Measurements from ENCODE around the gene ATP11A. TPM values are rescaled to one million over a fixed set of nuclear protein-coding genes. Genes with fewer than 3 reads are reported as not detected.

The ATP11A gene
- total and polyA plus RNA-seq, 9 of the 15 experiments (the other 6 are each of a cell fraction or from before 2014, with no cell fraction given): 0.38 to 34.2 (median 4.2) TPM

- WGBS (ENCODE audit: insufficient coverage, low coverage, missing lambda C conversion rate): 94% methylated on average over 14 of the region's 21 CpGs
- ChIA-PET CTCF (ENCODE audit: low intra/inter-chr PET ratio) (no interaction called here), POLR2A (no interaction called here)
- no peaks in the 10 kb centered on the region for H3K36me3 ChIP-seq (ENCODE audit: control insufficient read depth, insufficient read depth, low read length)
- DNase-seq (ENCODE audit: extremely low read depth in 1 of 4, low spot score in 3 of 4) (no peak), ATAC-seq (no peak), FAIRE-seq (no peak)
- peaks cover 18 to 39% of the 10 kb centered on the region in 2 experiments; a peak in 4 of 5 replicates for H3K4me1 ChIP-seq (replicated peaks in 1 of 2; ENCODE audit: control insufficient read depth in 2 of 2, insufficient read depth in 2 of 2, low read length in 2 of 2)
- H3K9me1 ChIP-seq (ENCODE audit: control insufficient read depth, insufficient read depth, low read length): no peaks in the 10 kb centered on the region
- H3K4me2 ChIP-seq (ENCODE audit: insufficient read depth, low read length): no peak overlapping the region
- no peaks in the 10 kb centered on the region for H3K9me3 ChIP-seq (replicated peaks; ENCODE audit: control insufficient read depth, insufficient read depth, low read depth, low read length)
- peaks cover 46% of the 10 kb centered on the region for H3K79me2 ChIP-seq (ENCODE audit: control insufficient read depth, insufficient read depth, low read length)
- no peak overlapping the region for H3K4me3 ChIP-seq
- in situ Hi-C loops (cut with MboI) (no loop called here), intact Hi-C loops (cut with micrococcal nuclease) (no loop called here)
- TF ChIP-seq ATF7 (IDR thresholded peaks at IDR 0.05) (no peak), TCF3 (CRISPR knock-in tag; IDR thresholded peaks at IDR 0.05) (no peak), ZNF407 (IDR thresholded peaks at IDR 0.05; ENCODE audit: low read depth) (no peak), GATAD2B (IDR thresholded peaks at IDR 0.05; ENCODE audit: borderline replicate concordance) (no peak), ZNF124 (CRISPR knock-in tag; IDR thresholded peaks at IDR 0.05) (no peak)
- no peaks in the 10 kb centered on the region for H3K27me3 ChIP-seq (ENCODE audit: control insufficient read depth in 2 of 2, insufficient read depth in 2 of 2, low read length in 2 of 2)
- peaks cover 30% of the 10 kb centered on the region for H4K20me1 ChIP-seq (replicated peaks; ENCODE audit: control insufficient read depth, insufficient read depth, low read length)
- no TSS peak for BruUV-seq (replicated peaks)
- H2AFZ ChIP-seq (ENCODE audit: low read depth, low read length): no peak overlapping the region
- H3K9ac ChIP-seq (ENCODE audit: insufficient read depth in 1 of 2, low read depth in 2 of 2, low read length in 2 of 2): no peak overlapping the region
- H3K27ac ChIP-seq (ENCODE audit: extremely low read depth, low read depth, low read length): no peak overlapping the region
Observed at GRCh38 chr13:112730157-112730671, 40.4 kb downstream of the ATP11A start.
